ENCODE results near the gene RAB31.

DNA sequence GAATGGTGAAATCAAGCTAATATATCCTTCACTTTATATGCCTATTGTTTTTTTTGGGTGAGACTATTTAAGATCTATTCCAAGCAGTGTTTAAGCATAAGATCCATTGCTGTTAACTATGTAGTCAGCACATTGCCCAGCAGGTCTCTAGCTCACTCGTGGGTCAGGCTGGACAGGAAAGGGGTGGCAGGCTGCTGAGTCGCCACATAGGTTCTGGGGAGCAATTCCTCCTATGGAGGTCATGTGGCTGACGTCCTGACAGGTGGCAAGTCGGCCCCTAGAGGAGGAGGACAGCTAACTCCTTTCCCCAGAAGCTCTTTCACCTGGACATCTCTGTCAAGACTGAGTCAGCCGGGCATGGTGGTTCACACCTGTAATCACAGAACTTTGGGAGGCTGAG, 13.9 kb upstream of the RAB31 start:
- no peak for TF ChIP-seq POLR2A (IDR thresholded peaks at IDR 0.05)
- TF ChIP-seq, protein P1, sequence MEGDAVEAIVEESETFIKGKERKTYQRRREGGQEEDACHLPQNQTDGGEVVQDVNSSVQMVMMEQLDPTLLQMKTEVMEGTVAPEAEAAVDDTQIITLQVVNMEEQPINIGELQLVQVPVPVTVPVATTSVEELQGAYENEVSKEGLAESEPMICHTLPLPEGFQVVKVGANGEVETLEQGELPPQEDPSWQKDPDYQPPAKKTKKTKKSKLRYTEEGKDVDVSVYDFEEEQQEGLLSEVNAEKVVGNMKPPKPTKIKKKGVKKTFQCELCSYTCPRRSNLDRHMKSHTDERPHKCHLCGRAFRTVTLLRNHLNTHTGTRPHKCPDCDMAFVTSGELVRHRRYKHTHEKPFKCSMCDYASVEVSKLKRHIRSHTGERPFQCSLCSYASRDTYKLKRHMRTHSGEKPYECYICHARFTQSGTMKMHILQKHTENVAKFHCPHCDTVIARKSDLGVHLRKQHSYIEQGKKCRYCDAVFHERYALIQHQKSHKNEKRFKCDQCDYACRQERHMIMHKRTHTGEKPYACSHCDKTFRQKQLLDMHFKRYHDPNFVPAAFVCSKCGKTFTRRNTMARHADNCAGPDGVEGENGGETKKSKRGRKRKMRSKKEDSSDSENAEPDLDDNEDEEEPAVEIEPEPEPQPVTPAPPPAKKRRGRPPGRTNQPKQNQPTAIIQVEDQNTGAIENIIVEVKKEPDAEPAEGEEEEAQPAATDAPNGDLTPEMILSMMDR (IDR thresholded peaks at IDR 0.05): no peak

Data from tibial nerve (tissue), 3 donors.